Umbilical cord (tissue), 2 donors: ENCODE measurements around the gene HAUS3. TPM values are rescaled to one million over a fixed set of nuclear protein-coding genes. Genes with fewer than 3 reads are reported as not detected.
"Not testable (repeated sequence)": the region's sequence is repeated elsewhere in the genome, so short reads cannot be mapped to it uniquely, and the experiment has no call there.

Source experiments
- DNase-seq: peaks from one replicate; pipeline ENCODE4 v3.0.0-alpha.2; 2015; ENCODE audit warnings: low spot score
- total RNA-seq: library from RNA; depleted of rRNA; stranded (reverse); fragments of >200 nt; gene quantifications from one replicate; pipeline ENCODE4 v1.2.3, GENCODE V29; 2014; ENCODE audit warnings: low replicate concordance; ENCODE audit not compliant: insufficient read depth

The HAUS3 gene
- total RNA-seq, 1 donor from 2014 or later: 17.1 TPM

- DNase-seq: no peak
Measured at GRCh38 chr4:2251795-2252529, 10.0 kb upstream of the HAUS3 start.

GRCh38 chr4:2251073-2251794 is 9.3 kb upstream of the HAUS3 start:
- DNase-seq: no peak

- no peak for DNase-seq
Measured at GRCh38 chr4:2250357-2251072, 8.6 kb upstream of the HAUS3 start.

GRCh38 chr4:2249526-2250356 is 7.8 kb upstream of the HAUS3 start:
- DNase-seq: no peak

GRCh38 chr4:2248821-2249261 is 6.9 kb upstream of the HAUS3 start:
- no peak for DNase-seq

GRCh38 chr4:2248044-2248780 is 6.3 kb upstream of the HAUS3 start:
- DNase-seq: no peak

- no peak for DNase-seq
Measured at GRCh38 chr4:2247128-2248043, 5.5 kb upstream of the HAUS3 start.

GRCh38 chr4:2246384-2247127 is 4.6 kb upstream of the HAUS3 start:
- DNase-seq: no peak

- DNase-seq: no peak
Measured at GRCh38 chr4:2245787-2246275, 3.9 kb upstream of the HAUS3 start.

GRCh38 chr4:2245057-2245786 is 3.3 kb upstream of the HAUS3 start:
- no peak for DNase-seq

- peak; percentile 88 for DNase-seq
Measured at GRCh38 chr4:2243681-2244380, 1.9 kb upstream of the HAUS3 start.

- DNase-seq: no peak
Measured at GRCh38 chr4:2241003-2241402, 918 bp downstream of the HAUS3 start.

GRCh38 chr4:2236944-2237666 is 4.8 kb downstream of the HAUS3 start:
- DNase-seq: no peak

- DNase-seq: no peak
Measured at GRCh38 chr4:2231082-2231481, 10.8 kb downstream of the HAUS3 start.

- no peak for DNase-seq
Measured at GRCh38 chr4:2226261-2226660, 15.7 kb downstream of the HAUS3 start.

GRCh38 chr4:2222838-2223237 is 19.1 kb downstream of the HAUS3 start:
- no peak for DNase-seq

- DNase-seq: not testable (repeated sequence)
Measured at GRCh38 chr4:2221378-2221777, 20.5 kb downstream of the HAUS3 start.
